Upper lobe of right lung (tissue), 1 donor: ENCODE data around the gene KLHL40. TPM values are rescaled to one million over a fixed set of nuclear protein-coding genes. Genes with fewer than 3 reads are reported as not detected.

Source experiments
- ATAC-seq: fragments of 200-7000 bp; cut with Tn5 transposase; one replicate; pipeline ENCODE4 v1.9.1; 2020; ENCODE audit warnings: mild to moderate bottlenecking, moderate library complexity
- DNase-seq: peaks from one replicate; pipeline ENCODE4 v3.0.0-alpha.2; 2020
- H3K27ac ChIP-seq: fragments of 200-600 bp; one replicate; pipeline ENCODE4 v1.8.0; 2022
- H3K27me3 ChIP-seq: fragments of 200-600 bp; one replicate; pipeline ENCODE4 v1.8.0; 2022; ENCODE audit warnings: mild to moderate bottlenecking
- H3K36me3 ChIP-seq: fragments of 200-600 bp; one replicate; pipeline ENCODE4 v1.8.0; 2022
- H3K4me1 ChIP-seq: fragments of 200-600 bp; one replicate; pipeline ENCODE4 v1.8.0; 2022
- H3K4me3 ChIP-seq: fragments of 200-600 bp; one replicate; pipeline ENCODE4 v1.8.0; 2022; ENCODE audit warnings: mild to moderate bottlenecking
- H3K9me3 ChIP-seq: fragments of 200-600 bp; one replicate; pipeline ENCODE4 v1.8.0; 2022
- CTCF ChIP-seq: fragments of 200-600 bp; IDR thresholded peaks from one replicate; pipeline ENCODE4 v1.8.0; 2022; ENCODE audit warnings: antibody characterized with exemption
- intact Hi-C: fragments of 100-400 bp; cut with DNase I; formaldehyde crosslinking; loops from one replicate; pipeline ENCODE4 v1.11.0; 2022
- total RNA-seq: library from RNA; stranded (reverse); fragmentation: NEBNext Ultra II Directional; extraction: Animal tissue kit (Norgen Biotek cat#: 25700); gene quantifications from one replicate; pipeline ENCODE4 v1.2.1, GENCODE V29; 2021
- donor health status: DM: no; HTN: yes; CAD: no; lungs with severe emphysema.

Gene KLHL40
- total RNA-seq, 1 donor from 2014 or later, result not detected

GRCh38 chr3:42655331-42655888 is 29.9 kb upstream of the KLHL40 start:
- Histone ChIP-seq H3K4me3 (peak overlapping the region; percentile 87), H3K27ac (peak overlapping the region; percentile 88), H3K36me3 (peaks cover 9% of the 10 kb centered on the region), H3K27me3 (no peaks in the 10 kb centered on the region), H3K9me3 (no peaks in the 10 kb centered on the region), H3K4me1 (peaks cover 41% of the 10 kb centered on the region)
- intact Hi-C loops, result no loop called here
- no peak for TF ChIP-seq CTCF
- ATAC-seq (no peak), DNase-seq (peak; percentile 68)

GRCh38 chr3:42655980-42656679 is 29.2 kb upstream of the KLHL40 start:
- no peak overlapping the region for H3K4me3 ChIP-seq
- H3K27me3 ChIP-seq, result no peaks in the 10 kb centered on the region
- peaks cover 9% of the 10 kb centered on the region for H3K36me3 ChIP-seq
- ATAC-seq (no peak), DNase-seq (no peak)
- H3K9me3 ChIP-seq, result no peaks in the 10 kb centered on the region
- H3K27ac ChIP-seq, result peak overlapping the region; percentile 88
- peaks cover 38% of the 10 kb centered on the region for H3K4me1 ChIP-seq
- TF ChIP-seq CTCF, result no peak
- intact Hi-C loops, result no loop called here

GRCh38 chr3:42656680-42657610 is 28.4 kb upstream of the KLHL40 start:
- Histone ChIP-seq H3K4me3 (no peak overlapping the region), H3K9me3 (no peaks in the 10 kb centered on the region), H3K27ac (no peak overlapping the region), H3K4me1 (peaks cover 30% of the 10 kb centered on the region), H3K36me3 (peaks cover 9% of the 10 kb centered on the region), H3K27me3 (no peaks in the 10 kb centered on the region)
- TF ChIP-seq CTCF, result no peak
- no peak for ATAC-seq
- no peak for DNase-seq
- intact Hi-C loops, result no loop called here

- ATAC-seq (no peak), DNase-seq (no peak)
- Histone ChIP-seq H3K27me3 (no peaks in the 10 kb centered on the region), H3K27ac (no peak overlapping the region), H3K4me3 (no peak overlapping the region), H3K4me1 (peaks cover 22% of the 10 kb centered on the region), H3K36me3 (peaks cover 9% of the 10 kb centered on the region), H3K9me3 (no peaks in the 10 kb centered on the region)
- TF ChIP-seq CTCF, result no peak
- intact Hi-C loops, result no loop called here
Measured at GRCh38 chr3:42657675-42658074, 27.7 kb upstream of the KLHL40 start.

GRCh38 chr3:42658091-42658770 is 27.1 kb upstream of the KLHL40 start:
- TF ChIP-seq CTCF, result no peak
- ATAC-seq, result no peak
- H3K27ac ChIP-seq, result no peak overlapping the region
- H3K4me3 ChIP-seq, result no peak overlapping the region
- peaks cover 9% of the 10 kb centered on the region for H3K36me3 ChIP-seq
- intact Hi-C loops, result no loop called here
- no peaks in the 10 kb centered on the region for H3K27me3 ChIP-seq
- DNase-seq, result no peak
- no peaks in the 10 kb centered on the region for H3K9me3 ChIP-seq
- peaks cover 17% of the 10 kb centered on the region for H3K4me1 ChIP-seq
